Ishikawa (cell line): ENCODE results near the gene CIAO3.
A peak's percentile ranks its signal among the peaks of the same experiment; 100 is the strongest.

Experiments
- CEBPB ChIP-seq: IDR thresholded peaks from 2 replicates; pipeline ENCODE4 v1.6.1; 2012
- CREB1 ChIP-seq: IDR thresholded peaks from 2 replicates; pipeline ENCODE4 v1.6.1; 2012; ENCODE audit warnings: low read depth
- EGR1 ChIP-seq: IDR thresholded peaks from 2 replicates; pipeline ENCODE4 v1.6.1; 2012
- EP300 ChIP-seq: IDR thresholded peaks from 2 replicates; pipeline ENCODE4 v1.6.1; 2012; ENCODE audit warnings: borderline replicate concordance
- FOXM1 ChIP-seq: IDR thresholded peaks from 2 replicates; pipeline ENCODE4 v1.6.1; 2012; ENCODE audit warnings: low read depth, borderline replicate concordance
- MAX ChIP-seq: IDR thresholded peaks from 2 replicates; pipeline ENCODE4 v1.6.1; 2012
- NFIC ChIP-seq: IDR thresholded peaks from 2 replicates; pipeline ENCODE4 v1.6.1; 2012
- RAD21 ChIP-seq: IDR thresholded peaks from 2 replicates; pipeline ENCODE4 v1.6.1; 2012; ENCODE audit warnings: low read depth
- REST ChIP-seq: IDR thresholded peaks from 2 replicates; pipeline ENCODE4 v1.6.1; 2012; ENCODE audit warnings: low read depth, mild to moderate bottlenecking
- TAF1 ChIP-seq: IDR thresholded peaks from 2 replicates; pipeline ENCODE4 v1.6.1; 2012; ENCODE audit warnings: low read depth, mild to moderate bottlenecking
- TCF12 ChIP-seq: IDR thresholded peaks from 2 replicates; pipeline ENCODE4 v1.6.1; 2012; ENCODE audit warnings: low read depth
- TEAD4 ChIP-seq: IDR thresholded peaks from 2 replicates; pipeline ENCODE4 v1.6.1; 2012
- USF1 ChIP-seq: IDR thresholded peaks from 2 replicates; pipeline ENCODE4 v1.6.1; 2012
- YY1 ChIP-seq: IDR thresholded peaks from 2 replicates; pipeline ENCODE4 v1.6.1; 2012; ENCODE audit warnings: low read depth
- ZBTB7A ChIP-seq: IDR thresholded peaks from 2 replicates; pipeline ENCODE4 v1.6.1; 2012; ENCODE audit warnings: low read depth

Gene CIAO3

GRCh38 chr16:726438-727290 lies 14.1 kb downstream of the CIAO3 start, which contains the start of the genes CCDC78 and HAGHL:
Gene CCDC78, minus strand, starts transcription at chr16:726443. Its CDS starts 76 bp downstream, at chr16:726367.
Gene HAGHL, plus strand, starts transcription at chr16:727106. Its CDS starts 404 bp downstream, at chr16:727510.
- no peak for TF ChIP-seq TCF12
- TF ChIP-seq USF1 = peak; percentile 56
- 0 out of 2 replicates have a peak, but pooled peaks have one; percentile 13 for TF ChIP-seq ZBTB7A

- no peak for TF ChIP-seq USF1
- TF ChIP-seq TAF1 = no peak; the same call in 1 of the 2 replicates
- no peak for TF ChIP-seq TEAD4
- no peak for TF ChIP-seq ZBTB7A
- TF ChIP-seq MAX = no peak
- TF ChIP-seq RAD21 = no peak
- TF ChIP-seq TCF12 = no peak
These were observed 14.7 kb downstream of the CIAO3 start for GRCh38 chr16:726188-726437.

GRCh38 chr16:725463-726187 lies 15.2 kb downstream of the CIAO3 start:
- TF ChIP-seq FOXM1 = no peak
- TF ChIP-seq USF1 = no peak
- no peak for TF ChIP-seq MAX
- no peak for TF ChIP-seq NFIC
- TF ChIP-seq TAF1 = no peak
- no peak for TF ChIP-seq CEBPB
- TF ChIP-seq REST = no peak
- no peak for TF ChIP-seq EGR1
- TF ChIP-seq ZBTB7A = no peak
- no peak for TF ChIP-seq CREB1

GRCh38 chr16:725041-725376 lies 15.8 kb downstream of the CIAO3 start:
- TF ChIP-seq TCF12 (no peak), YY1 (no peak), ZBTB7A (no peak), FOXM1 (no peak), REST (no peak), EGR1 (no peak), TEAD4 (no peak), MAX (no peak), NFIC (no peak), CREB1 (no peak), CEBPB (no peak), TAF1 (no peak), USF1 (no peak)

GRCh38 chr16:724188-725040 lies 16.4 kb downstream of the CIAO3 start:
- no peak for TF ChIP-seq EP300
- TF ChIP-seq MAX = no peak
- no peak for TF ChIP-seq TCF12
- TF ChIP-seq RAD21 = no peak
- TF ChIP-seq USF1 = no peak
- no peak for TF ChIP-seq FOXM1
- TF ChIP-seq CREB1 = no peak
- no peak for TF ChIP-seq EGR1
- no peak for TF ChIP-seq ZBTB7A
- TF ChIP-seq TAF1 = no peak
- TF ChIP-seq NFIC = no peak
- no peak for TF ChIP-seq REST
- no peak for TF ChIP-seq CEBPB
- no peak for TF ChIP-seq TEAD4
- no peak for TF ChIP-seq YY1
